HG03108 (cell line): ENCODE data around the gene MSL3.

Experiments
- ATAC-seq: cut with Tn5 transposase; IDR thresholded peaks from one replicate; pipeline ENCODE4 v1.9.1; 2021; ENCODE audit warnings: moderate library complexity; ENCODE audit not compliant: unreplicated experiment

The MSL3 gene

GRCh38 chrX:11757719-11758399 lies at the start of gene MSL3:
Gene MSL3 (plus strand): TSS chrX:11758237. CDS start chrX:11758264, 27 bp downstream.
- peak; percentile 23 for ATAC-seq

GRCh38 chrX:11722304-11722703 lies 35.7 kb upstream of the MSL3 start:
- no peak for ATAC-seq

- no peak for ATAC-seq
Observed at GRCh38 chrX:11724122-11725017, 33.7 kb upstream of the MSL3 start.

- no peak for ATAC-seq
Observed at GRCh38 chrX:11725631-11726442, 32.2 kb upstream of the MSL3 start.

GRCh38 chrX:11728556-11728955 lies 29.5 kb upstream of the MSL3 start:
- no peak for ATAC-seq

GRCh38 chrX:11733614-11734013 lies 24.4 kb upstream of the MSL3 start:
- peak; percentile 55 for ATAC-seq

- ATAC-seq: peak; percentile 42
Observed at GRCh38 chrX:11739776-11740175, 18.3 kb upstream of the MSL3 start.

GRCh38 chrX:11740794-11741193 lies 17.2 kb upstream of the MSL3 start:
- ATAC-seq: no peak

- ATAC-seq: no peak
Observed at GRCh38 chrX:11741574-11741973, 16.5 kb upstream of the MSL3 start.

GRCh38 chrX:11745881-11746280 lies 12.2 kb upstream of the MSL3 start:
- ATAC-seq: no peak

GRCh38 chrX:11750046-11750445 lies 8.0 kb upstream of the MSL3 start:
- ATAC-seq: no peak

- no peak for ATAC-seq
Observed at GRCh38 chrX:11750694-11751093, 7.3 kb upstream of the MSL3 start.

- no peak for ATAC-seq
Observed at GRCh38 chrX:11751261-11751660, 6.8 kb upstream of the MSL3 start.

- no peak for ATAC-seq
Observed at GRCh38 chrX:11753668-11754067, 4.4 kb upstream of the MSL3 start.

GRCh38 chrX:11754958-11755645 lies 2.9 kb upstream of the MSL3 start:
- ATAC-seq: no peak

GRCh38 chrX:11755724-11756123 lies 2.3 kb upstream of the MSL3 start:
- no peak for ATAC-seq

- no peak for ATAC-seq
Observed at GRCh38 chrX:11756354-11757318, 1.4 kb upstream of the MSL3 start.

GRCh38 chrX:11757397-11757718 lies 679 bp upstream of the MSL3 start:
- no peak for ATAC-seq

- peak; percentile 30 for ATAC-seq
Observed at GRCh38 chrX:11758400-11759171, 549 bp downstream of the MSL3 start.
